Immature natural killer cell (primary cell): ENCODE data around the gene JMJD6. TPM values are rescaled to one million over a fixed set of nuclear protein-coding genes. Genes with fewer than 3 reads are reported as not detected.

Source experiments
- DNase-seq, 3 donors: peaks; one replicate each; pipeline ENCODE4 v3.0.0; 2022; ENCODE audit warnings: mixed read lengths in 1 of 3
- H3K27ac Mint-ChIP-seq, 6 donors: one replicate each; pipeline ENCODE4 v1.8.0; 2020; ENCODE audit warnings: mixed read lengths in 6 of 6, mild to moderate bottlenecking in 5 of 6, inconsistent platforms in 4 of 6, moderate library complexity in 3 of 6
- H3K27me3 Mint-ChIP-seq, 3 donors: one replicate each; pipeline ENCODE4 v1.8.0; 2020 to 2021; ENCODE audit warnings: low read depth in 3 of 3, mild to moderate bottlenecking in 3 of 3, mixed read lengths in 3 of 3, moderate library complexity in 3 of 3, inconsistent platforms in 1 of 3
- H3K36me3 Mint-ChIP-seq, 3 donors: one replicate each; pipeline ENCODE4 v1.8.0; 2020; ENCODE audit warnings: mixed read lengths in 3 of 3, inconsistent platforms in 2 of 3, mild to moderate bottlenecking in 2 of 3
- H3K4me1 Mint-ChIP-seq, 2 donors: one replicate each; pipeline ENCODE4 v1.8.0; 2020; ENCODE audit warnings: inconsistent platforms in 2 of 2, mild to moderate bottlenecking in 2 of 2, mixed read lengths in 2 of 2, moderate library complexity in 1 of 2
- H3K4me3 Mint-ChIP-seq, 5 donors: one replicate each; pipeline ENCODE4 v1.8.0; 2020; ENCODE audit warnings: mild to moderate bottlenecking in 5 of 5, mixed read lengths in 5 of 5, inconsistent platforms in 3 of 5, moderate library complexity in 3 of 5
- H3K9me3 Mint-ChIP-seq, 6 donors: one replicate each; pipeline ENCODE4 v1.8.0; 2020; ENCODE audit warnings: mild to moderate bottlenecking in 6 of 6, mixed read lengths in 6 of 6, inconsistent platforms in 4 of 6, moderate library complexity in 3 of 6
- polyA plus RNA-seq, 3 donors: library from polyadenylated mRNA; unstranded; fragments of 300-500 nt; fragmentation: Illumina TruSeq; gene quantifications; one replicate each; pipeline ENCODE4 v1.2.3, GENCODE V29; 2021

JMJD6 gene
- polyA plus RNA-seq, 3 donors from 2014 or later: 20.3 to 38.5 (median 27.2) TPM

DNA sequence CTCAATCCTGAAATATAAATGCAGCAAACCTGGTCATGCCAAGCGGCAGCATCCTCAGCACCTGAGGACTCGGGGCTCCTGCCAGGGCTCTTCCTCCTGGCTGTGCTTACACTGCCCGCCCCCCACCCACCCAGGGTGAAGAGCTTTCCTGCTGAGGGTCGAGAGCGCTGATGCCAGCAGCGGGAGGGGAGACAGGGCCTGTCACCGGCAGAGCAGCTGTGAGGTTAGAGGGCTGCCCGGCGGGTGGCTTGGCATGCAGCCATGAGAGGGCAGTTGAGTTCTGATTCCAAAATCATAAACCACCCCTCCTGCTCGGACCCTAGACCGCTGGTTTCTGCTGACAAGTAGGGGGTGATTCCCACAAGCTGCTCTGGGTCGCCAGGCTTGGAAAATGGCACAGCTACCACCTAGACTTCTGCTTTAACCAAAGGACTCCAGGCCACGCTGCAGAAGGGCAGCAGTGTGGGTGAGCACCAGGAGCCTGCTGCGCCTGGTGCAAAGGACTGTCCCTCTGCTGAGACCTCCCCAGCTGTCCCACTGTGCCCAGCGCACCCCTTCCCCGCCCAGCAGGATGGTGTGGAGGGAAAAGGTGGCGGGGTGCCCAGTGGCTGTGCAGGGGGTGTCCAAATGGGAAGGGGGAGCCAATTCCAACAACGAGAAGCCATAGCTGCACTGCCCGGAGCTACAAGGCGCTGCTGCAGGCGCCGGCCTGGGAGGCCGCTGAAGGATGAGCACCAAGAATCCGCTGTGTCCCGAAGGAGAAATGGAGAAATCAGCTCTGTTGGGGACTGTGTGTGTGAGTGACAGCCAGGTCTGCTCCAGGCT, 42.3 kb downstream of the JMJD6 start:
- Mint-ChIP-seq H3K4me3 (no peak overlapping the region), H3K36me3 (peaks cover 0 to 6% (median 3%) of the 10 kb centered on the region in 3 donors), H3K27me3 (peaks cover 0 to 10% (median 0%) of the 10 kb centered on the region in 3 donors), H3K9me3 (no peaks in the 10 kb centered on the region), H3K4me1 (peaks cover 26 to 32% of the 10 kb centered on the region in 2 donors), H3K27ac (peak overlapping the region in 1 of 6 donors; percentile 75)
- DNase-seq: no peak

DNA sequence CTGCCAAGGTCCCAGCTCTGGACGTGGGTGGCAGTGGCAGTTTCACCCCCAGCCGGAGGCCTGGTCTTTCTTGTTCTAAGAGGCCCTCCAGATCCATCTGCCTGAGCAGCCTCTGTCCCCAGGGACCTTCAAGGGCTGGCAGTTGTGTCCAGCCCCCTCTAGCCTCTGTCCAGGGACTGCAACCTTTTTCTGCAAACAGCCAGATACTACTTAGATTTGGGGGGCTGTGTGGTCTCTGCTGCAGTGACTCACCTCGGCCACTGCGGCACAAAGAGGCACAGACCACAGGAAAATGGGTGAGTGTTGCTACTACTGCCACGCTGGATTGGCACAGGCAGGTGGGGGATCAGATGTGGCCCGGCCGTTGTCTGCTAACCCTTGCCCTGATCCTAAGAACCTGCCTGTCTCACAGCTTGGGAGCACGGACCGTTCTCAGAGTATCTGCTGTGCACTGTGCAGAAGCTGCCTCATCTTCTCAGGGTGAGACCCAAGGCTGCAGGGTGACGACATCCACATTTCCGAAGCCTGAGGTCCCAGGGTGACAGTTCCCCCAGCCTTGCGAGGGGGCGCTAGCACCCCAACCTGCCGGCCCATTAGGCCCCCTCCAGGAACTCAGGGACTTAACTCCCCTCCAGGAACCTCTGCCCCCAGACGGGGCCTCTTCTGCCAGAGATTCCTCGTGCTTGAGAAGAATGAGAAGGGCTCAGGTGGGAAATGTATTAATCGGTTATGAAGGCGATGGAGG, 43.2 kb downstream of the JMJD6 start:
- Mint-ChIP-seq H3K4me3 (peak overlapping the region in 1 of 5 donors; percentile 14), H3K36me3 (peaks cover 0 to 6% (median 3%) of the 10 kb centered on the region in 3 donors), H3K27ac (peak overlapping the region in 2 of 6 donors; percentile 91 to 94), H3K9me3 (no peaks in the 10 kb centered on the region), H3K4me1 (peaks cover 26 to 32% of the 10 kb centered on the region in 2 donors), H3K27me3 (peaks cover 0 to 10% (median 0%) of the 10 kb centered on the region in 3 donors)
- peak in 1 of 3 donors; percentile 24 for DNase-seq

- peaks cover 0 to 10% (median 0%) of the 10 kb centered on the region in 3 donors for H3K27me3 Mint-ChIP-seq
- peaks cover 0 to 3% (median 0%) of the 10 kb centered on the region in 3 donors for H3K36me3 Mint-ChIP-seq
- H3K4me3 Mint-ChIP-seq: peak overlapping the region; percentile 55 to 84 (median 70)
- H3K9me3 Mint-ChIP-seq: no peaks in the 10 kb centered on the region
- H3K4me1 Mint-ChIP-seq: peaks cover 26 to 32% of the 10 kb centered on the region in 2 donors
- H3K27ac Mint-ChIP-seq: peak overlapping the region; percentile 66 to 94 (median 86)
- DNase-seq: peak; percentile 30 to 48 (median 30)
These were observed 44.1 kb downstream of the JMJD6 start for GRCh38 chr17:76682296-76682695.

GRCh38 chr17:76681222-76682137, 44.9 kb downstream of the JMJD6 start:
- Mint-ChIP-seq H3K27me3 (peaks cover 0 to 10% (median under 1%) of the 10 kb centered on the region in 3 donors), H3K36me3 (peaks cover 0 to 3% (median 0%) of the 10 kb centered on the region in 3 donors), H3K27ac (peak overlapping the region; percentile 66 to 94 (median 86)), H3K4me3 (peak overlapping the region; percentile 55 to 84 (median 70)), H3K4me1 (peaks cover 26 to 32% of the 10 kb centered on the region in 2 donors), H3K9me3 (no peaks in the 10 kb centered on the region)
- peak; percentile 62 to 75 (median 66) for DNase-seq

DNA sequence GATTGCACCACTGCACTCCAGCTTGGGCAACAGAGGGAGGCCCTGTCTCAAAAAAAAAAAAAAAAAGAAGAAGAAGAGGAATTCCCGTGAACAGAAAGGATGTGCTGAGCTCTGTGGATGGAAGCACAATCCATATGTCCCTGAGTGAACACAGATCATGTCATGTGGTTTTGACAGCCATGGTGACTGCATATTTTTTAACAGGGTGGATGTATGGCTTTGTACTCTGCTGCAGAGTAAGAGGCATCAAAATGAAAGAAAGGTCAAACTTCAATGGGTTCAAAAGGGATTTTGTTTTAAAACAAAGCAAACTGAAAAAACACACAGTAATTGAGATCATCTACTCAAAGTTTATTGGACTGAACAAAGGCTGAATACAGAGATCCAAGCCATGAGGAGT, 47.2 kb downstream of the JMJD6 start:
- H3K4me3 Mint-ChIP-seq: peak overlapping the region in 1 of 5 donors; percentile 62
- H3K27ac Mint-ChIP-seq: peak overlapping the region in 1 of 6 donors; percentile 56
- no peaks in the 10 kb centered on the region for H3K9me3 Mint-ChIP-seq
- DNase-seq: no peak
- H3K36me3 Mint-ChIP-seq: peaks cover 0 to 3% (median 0%) of the 10 kb centered on the region in 3 donors
- peaks cover 0 to 10% (median 3%) of the 10 kb centered on the region in 3 donors for H3K27me3 Mint-ChIP-seq
- peaks cover 26 to 32% of the 10 kb centered on the region in 2 donors for H3K4me1 Mint-ChIP-seq

GRCh38 chr17:76678330-76678729, 48.1 kb downstream of the JMJD6 start:
- Mint-ChIP-seq H3K4me1 (peaks cover 26 to 31% of the 10 kb centered on the region in 2 donors), H3K4me3 (no peak overlapping the region), H3K9me3 (no peaks in the 10 kb centered on the region), H3K36me3 (peaks cover 0 to 3% (median 0%) of the 10 kb centered on the region in 3 donors), H3K27ac (no peak overlapping the region), H3K27me3 (peaks cover 0 to 8% (median 3%) of the 10 kb centered on the region in 3 donors)
- peak; percentile 67 to 76 (median 71) for DNase-seq

DNA sequence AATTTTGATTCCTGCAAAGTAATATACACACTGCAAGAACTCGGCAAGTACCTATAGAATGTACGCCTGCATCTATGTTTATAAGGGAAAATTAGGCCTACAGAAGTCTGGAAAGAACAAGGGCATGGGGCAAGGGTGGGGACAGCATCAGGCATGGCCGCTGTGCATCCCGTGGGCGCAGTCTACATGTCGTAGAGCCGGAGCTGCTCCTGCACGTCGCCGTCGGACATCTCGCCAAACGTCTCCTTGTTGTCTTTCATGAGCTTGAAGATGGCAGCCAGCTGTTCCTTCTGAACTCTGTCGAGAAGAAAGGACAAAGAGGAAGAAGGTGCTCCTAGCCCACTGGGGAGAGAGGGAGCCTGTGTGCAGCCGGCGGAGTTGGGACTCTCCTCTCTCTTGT, 49.0 kb downstream of the JMJD6 start:
- no peak for DNase-seq
- H3K27ac Mint-ChIP-seq: no peak overlapping the region
- peaks cover 27% of the 10 kb centered on the region in 2 donors for H3K4me1 Mint-ChIP-seq
- H3K4me3 Mint-ChIP-seq: no peak overlapping the region
- H3K36me3 Mint-ChIP-seq: peaks cover 0 to 3% (median 0%) of the 10 kb centered on the region in 3 donors
- H3K9me3 Mint-ChIP-seq: no peaks in the 10 kb centered on the region
- peaks cover 0 to 8% (median 5%) of the 10 kb centered on the region in 3 donors for H3K27me3 Mint-ChIP-seq

GRCh38 chr17:76676629-76677028, 49.8 kb downstream of the JMJD6 start:
- Mint-ChIP-seq H3K4me1 (peaks cover 27% of the 10 kb centered on the region in 2 donors), H3K4me3 (no peak overlapping the region), H3K9me3 (no peaks in the 10 kb centered on the region), H3K27me3 (peaks cover 1 to 6% (median 5%) of the 10 kb centered on the region in 3 donors), H3K36me3 (peaks cover 0 to 3% (median 0%) of the 10 kb centered on the region in 3 donors), H3K27ac (no peak overlapping the region)
- no peak for DNase-seq

DNA sequence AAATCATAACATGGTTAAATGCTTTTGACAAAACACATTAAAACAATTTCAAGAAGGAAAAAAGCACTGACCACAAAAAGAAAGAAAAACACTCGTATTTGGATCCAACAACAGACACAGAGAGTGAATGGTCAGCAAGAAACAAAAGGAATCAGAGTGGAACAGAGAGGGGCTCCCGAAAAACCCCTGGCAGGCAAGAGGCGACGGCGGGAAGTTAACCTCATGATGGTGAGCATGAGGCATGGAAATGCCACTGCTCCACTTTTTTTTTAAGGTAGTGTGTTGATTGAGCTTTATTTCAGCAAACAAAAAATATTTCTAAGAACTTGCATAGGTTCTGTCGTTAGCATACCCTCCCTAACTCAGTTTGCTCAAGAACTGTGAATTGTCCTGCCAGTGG, 50.8 kb downstream of the JMJD6 start:
- DNase-seq: no peak
- peaks cover 27 to 28% of the 10 kb centered on the region in 2 donors for H3K4me1 Mint-ChIP-seq
- no peaks in the 10 kb centered on the region for H3K36me3 Mint-ChIP-seq
- peaks cover 5 to 8% (median 5%) of the 10 kb centered on the region in 3 donors for H3K27me3 Mint-ChIP-seq
- H3K4me3 Mint-ChIP-seq: no peak overlapping the region
- H3K9me3 Mint-ChIP-seq: no peaks in the 10 kb centered on the region
- no peak overlapping the region for H3K27ac Mint-ChIP-seq

DNA sequence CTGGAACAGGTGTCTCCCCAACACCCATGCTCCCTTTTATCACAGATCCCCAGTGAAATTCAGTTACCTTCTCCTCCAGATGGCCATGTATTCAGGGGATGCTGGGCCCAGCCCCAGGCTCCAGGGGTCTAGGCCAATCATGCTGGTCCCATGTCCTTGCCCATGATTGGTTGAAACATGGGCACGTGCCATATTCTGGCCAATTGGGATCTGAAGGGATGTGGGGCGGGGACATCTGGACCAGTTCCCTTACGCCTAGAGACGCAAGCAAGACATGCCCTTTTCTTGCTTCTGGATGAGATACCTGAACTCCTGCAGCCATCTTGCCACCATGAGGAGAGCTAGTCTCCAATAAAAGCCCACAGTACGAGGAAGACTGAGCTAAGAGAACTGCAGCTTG, 51.8 kb downstream of the JMJD6 start:
- Mint-ChIP-seq H3K27me3 (peaks cover 5 to 8% (median 5%) of the 10 kb centered on the region in 3 donors), H3K36me3 (no peaks in the 10 kb centered on the region), H3K9me3 (no peaks in the 10 kb centered on the region), H3K4me3 (no peak overlapping the region), H3K27ac (no peak overlapping the region), H3K4me1 (peaks cover 24 to 25% of the 10 kb centered on the region in 2 donors)
- no peak for DNase-seq

- Mint-ChIP-seq H3K4me1 (peaks cover 24 to 25% of the 10 kb centered on the region in 2 donors), H3K27ac (peak overlapping the region in 1 of 6 donors; percentile 40), H3K27me3 (peaks cover 7 to 8% (median 7%) of the 10 kb centered on the region in 3 donors), H3K4me3 (peak overlapping the region in 1 of 5 donors; percentile 18), H3K9me3 (no peaks in the 10 kb centered on the region), H3K36me3 (no peaks in the 10 kb centered on the region)
- DNase-seq: no peak
These were observed 52.7 kb downstream of the JMJD6 start for GRCh38 chr17:76673729-76674128.

DNA sequence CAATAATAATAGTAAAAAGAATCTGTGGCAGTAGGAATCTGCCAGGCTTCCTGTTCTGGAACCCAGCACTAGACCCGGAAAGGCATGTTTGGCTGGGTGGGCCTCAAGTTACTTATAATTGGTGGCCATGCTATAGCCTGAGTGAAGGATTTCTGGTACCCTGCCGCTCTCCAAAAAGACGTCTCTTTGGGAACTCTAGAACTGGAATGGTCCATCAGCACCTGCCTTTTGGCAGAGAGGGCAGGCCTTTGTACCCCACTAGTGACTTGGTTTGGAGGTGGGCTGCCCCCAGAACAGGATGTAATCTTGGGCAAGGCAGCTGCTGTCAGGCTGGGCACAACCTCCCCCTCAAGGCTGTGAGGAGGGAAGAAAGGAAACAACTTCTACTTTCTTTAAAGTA, 53.5 kb downstream of the JMJD6 start:
- H3K4me1 Mint-ChIP-seq: peaks cover 24 to 25% of the 10 kb centered on the region in 2 donors
- H3K4me3 Mint-ChIP-seq: peak overlapping the region; percentile 89 to 97 (median 94)
- H3K36me3 Mint-ChIP-seq: no peaks in the 10 kb centered on the region
- peaks cover 7 to 8% (median 7%) of the 10 kb centered on the region in 3 donors for H3K27me3 Mint-ChIP-seq
- DNase-seq: no peak
- peak overlapping the region in 3 of 6 donors; percentile 90 to 97 (median 97) for H3K27ac Mint-ChIP-seq
- no peaks in the 10 kb centered on the region for H3K9me3 Mint-ChIP-seq
